ENCODE data around the gene LMLN. TPM values are rescaled to one million over a fixed set of nuclear protein-coding genes. Genes with fewer than 3 reads are reported as not detected.
"Not testable (repeated sequence)": the region's sequence is repeated elsewhere in the genome, so short reads cannot be mapped to it uniquely, and the experiment has no call there.

Gene LMLN
- 1 to 10 TPM; 3.8 to 4.6 TPM for total RNA-seq

- Mint-ChIP-seq H3K27me3 (no peaks in the 10 kb centered on the region), H3K27ac (peak within 1 kb of the TSS; percentile 92), H3K9me3 (no peaks in the 10 kb centered on the region), H3K4me1 (peaks cover 40% of the 10 kb centered on the region), H3K36me3 (ENCODE audit: low read depth) (peaks cover 47% of the 10 kb centered on the region), H3K4me3 (peak within 1 kb of the TSS; percentile 92)
- ATAC-seq (replicated peaks), result peak; percentile 95
Observed at GRCh38 chr3:197959891-197960693, at the start of gene LMLN. LMLN (plus strand) TSS chr3:197960217; CDS start chr3:197960246, 29 bp downstream.

- Mint-ChIP-seq H3K36me3 (ENCODE audit: low read depth) (peaks cover 39% of the 10 kb centered on the region), H3K27me3 (no peaks in the 10 kb centered on the region), H3K9me3 (no peaks in the 10 kb centered on the region), H3K27ac (peak overlapping the region; percentile 28), H3K4me3 (peak overlapping the region; percentile 78), H3K4me1 (peaks cover 14% of the 10 kb centered on the region)
- peak; percentile 73 for ATAC-seq (replicated peaks)
Observed at GRCh38 chr3:197912741-197913476, 47.1 kb upstream of the LMLN start.

- peaks cover 14% of the 10 kb centered on the region for H3K4me1 Mint-ChIP-seq
- no peaks in the 10 kb centered on the region for H3K27me3 Mint-ChIP-seq
- no peaks in the 10 kb centered on the region for H3K9me3 Mint-ChIP-seq
- ATAC-seq (replicated peaks), result peak; percentile 74
- peak overlapping the region; percentile 28 for H3K27ac Mint-ChIP-seq
- H3K4me3 Mint-ChIP-seq, result peak overlapping the region; percentile 78
- peaks cover 33% of the 10 kb centered on the region for H3K36me3 Mint-ChIP-seq (ENCODE audit: low read depth)
Observed at GRCh38 chr3:197913641-197914380, 46.2 kb upstream of the LMLN start.

GRCh38 chr3:197921429-197922275 lies 38.4 kb upstream of the LMLN start:
- not testable (repeated sequence) for H3K4me1 Mint-ChIP-seq, H3K27me3 Mint-ChIP-seq, H3K9me3 Mint-ChIP-seq
- peak; percentile 69 for ATAC-seq (replicated peaks)
- peaks cover 33% of the 10 kb centered on the region for H3K36me3 Mint-ChIP-seq (ENCODE audit: low read depth)
- H3K27ac Mint-ChIP-seq, result peak overlapping the region; percentile 52
- peak overlapping the region; percentile 28 for H3K4me3 Mint-ChIP-seq

- Mint-ChIP-seq H3K27ac (no peak overlapping the region), H3K4me1 (peaks cover 5% of the 10 kb centered on the region), H3K4me3 (no peak overlapping the region), H3K9me3 (no peaks in the 10 kb centered on the region), H3K27me3 (no peaks in the 10 kb centered on the region), H3K36me3 (ENCODE audit: low read depth) (peaks cover 73% of the 10 kb centered on the region)
- ATAC-seq (replicated peaks), result peak; percentile 35
Observed at GRCh38 chr3:197926418-197926817, 33.6 kb upstream of the LMLN start.

GRCh38 chr3:197927578-197927977 lies 32.4 kb upstream of the LMLN start:
- not testable (repeated sequence) for H3K4me3 Mint-ChIP-seq; ATAC-seq (replicated peaks)
- peaks cover 67% of the 10 kb centered on the region for H3K36me3 Mint-ChIP-seq (ENCODE audit: low read depth)

GRCh38 chr3:197936819-197937384 lies 23.1 kb upstream of the LMLN start:
- H3K9me3 Mint-ChIP-seq, result no peaks in the 10 kb centered on the region
- no peak overlapping the region for H3K4me3 Mint-ChIP-seq
- ATAC-seq (replicated peaks), result no peak
- no peak overlapping the region for H3K27ac Mint-ChIP-seq
- H3K27me3 Mint-ChIP-seq, result no peaks in the 10 kb centered on the region
- no peaks in the 10 kb centered on the region for H3K4me1 Mint-ChIP-seq
- H3K36me3 Mint-ChIP-seq (ENCODE audit: low read depth), result peaks cover 5% of the 10 kb centered on the region

More at GRCh38 chr3:197927578-197927977, 32.4 kb upstream of the LMLN start:
- H3K4me1 Mint-ChIP-seq, H3K9me3 Mint-ChIP-seq, H3K27me3 Mint-ChIP-seq: not testable (repeated sequence)
- peak overlapping the region; percentile 30 for H3K27ac Mint-ChIP-seq

- Mint-ChIP-seq H3K27ac (no peak overlapping the region), H3K27me3 (no peaks in the 10 kb centered on the region), H3K9me3 (no peaks in the 10 kb centered on the region), H3K4me3 (peak overlapping the region; percentile 23), H3K36me3 (ENCODE audit: low read depth) (peaks cover 13% of the 10 kb centered on the region), H3K4me1 (no peaks in the 10 kb centered on the region)
- ATAC-seq (replicated peaks), result peak; percentile 56
Observed at GRCh38 chr3:197940745-197941384, 19.2 kb upstream of the LMLN start.

GRCh38 chr3:197942956-197943556 lies 17.0 kb upstream of the LMLN start:
- ATAC-seq (replicated peaks), result peak; percentile 82
- Mint-ChIP-seq H3K27ac (no peak overlapping the region), H3K4me1 (no peaks in the 10 kb centered on the region), H3K4me3 (no peak overlapping the region), H3K9me3 (no peaks in the 10 kb centered on the region), H3K27me3 (no peaks in the 10 kb centered on the region), H3K36me3 (ENCODE audit: low read depth) (peaks cover 13% of the 10 kb centered on the region)

GRCh38 chr3:197949191-197949777 lies 10.7 kb upstream of the LMLN start:
- peak; percentile 1 for ATAC-seq (replicated peaks)
- H3K4me3 Mint-ChIP-seq, result peak overlapping the region; percentile 89
- peaks cover 47% of the 10 kb centered on the region for H3K36me3 Mint-ChIP-seq (ENCODE audit: low read depth)
- H3K27ac Mint-ChIP-seq, result peak overlapping the region; percentile 99
- no peaks in the 10 kb centered on the region for H3K27me3 Mint-ChIP-seq
- H3K9me3 Mint-ChIP-seq, result no peaks in the 10 kb centered on the region
- H3K4me1 Mint-ChIP-seq, result peaks cover 19% of the 10 kb centered on the region

- Mint-ChIP-seq H3K27ac (peak within 1 kb of the TSS; percentile 99), H3K36me3 (ENCODE audit: low read depth) (peaks cover 54% of the 10 kb centered on the region), H3K27me3 (no peaks in the 10 kb centered on the region), H3K4me3 (peak within 1 kb of the TSS; percentile 89), H3K4me1 (peaks cover 19% of the 10 kb centered on the region), H3K9me3 (no peaks in the 10 kb centered on the region)
- ATAC-seq (replicated peaks), result peak; percentile 89
Observed at GRCh38 chr3:197949778-197950676, 10.0 kb upstream of the LMLN start, which contains the start of gene RPL35A. RPL35A (plus strand) TSS chr3:197950190; CDS start chr3:197950968, 778 bp downstream.

- ATAC-seq (replicated peaks), result no peak
- peak overlapping the region; percentile 99 for H3K27ac Mint-ChIP-seq
- H3K36me3 Mint-ChIP-seq (ENCODE audit: low read depth), result peaks cover 61% of the 10 kb centered on the region
- H3K9me3 Mint-ChIP-seq, result no peaks in the 10 kb centered on the region
- peak overlapping the region; percentile 89 for H3K4me3 Mint-ChIP-seq
- H3K4me1 Mint-ChIP-seq, result peaks cover 19% of the 10 kb centered on the region
- no peaks in the 10 kb centered on the region for H3K27me3 Mint-ChIP-seq
Observed at GRCh38 chr3:197950677-197951061, 9.3 kb upstream of the LMLN start.

Data from activated T-helper 17 cell treated with anti-CD3 and anti-CD28 coated beads, Interleukin-2, amount 50 U/mL, for 72 hours (primary cell).